ENCODE data around the gene SH3PXD2A. TPM values are rescaled to one million over a fixed set of nuclear protein-coding genes. Genes with fewer than 3 reads are reported as not detected.
"Not testable (repeated sequence)": the region's sequence is repeated elsewhere in the genome, so short reads cannot be mapped to it uniquely, and the experiment has no call there.

SH3PXD2A gene
- polyA plus RNA-seq, 4 donors = 2.2 to 28.3 (median 8.7) TPM

DNA sequence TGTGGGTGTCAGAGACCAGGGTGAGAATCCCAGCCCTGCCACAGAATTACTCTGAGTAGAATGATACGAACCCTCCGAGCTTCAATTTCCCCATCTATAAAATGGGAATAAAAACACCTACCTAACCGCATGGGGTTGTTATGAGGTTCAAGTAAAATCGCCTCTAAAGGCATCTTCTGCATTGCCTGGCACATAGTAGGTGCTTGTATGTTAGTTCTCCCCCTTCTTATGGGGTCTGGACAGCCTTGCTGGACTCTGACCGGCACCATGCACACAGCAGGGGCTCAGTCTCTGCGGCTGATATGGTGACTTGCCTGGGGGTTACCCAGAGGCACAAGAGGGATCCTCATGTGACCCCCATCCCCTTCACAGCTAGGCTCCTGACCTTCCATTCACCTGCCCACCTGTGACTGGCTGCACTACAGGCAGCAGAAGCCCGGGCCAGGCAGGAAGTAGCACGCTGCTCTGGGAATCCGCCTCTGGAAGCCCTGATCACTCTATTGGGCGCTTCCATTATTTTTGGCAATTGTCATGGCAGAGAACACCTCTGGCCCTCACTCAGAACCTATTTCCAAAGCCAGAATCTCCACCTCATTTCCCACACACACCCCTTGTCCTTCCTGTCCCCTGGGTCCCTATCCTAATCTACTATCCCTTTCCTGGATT lies 6.0 kb downstream of the SH3PXD2A start:
- peaks cover 0 to 72% (median 24%) of the 10 kb centered on the region in 3 donors for H3K4me1 ChIP-seq (ENCODE audit: control insufficient read depth in 3 of 3, insufficient read depth in 2 of 3, low read depth in 1 of 3, low read length in 2 of 3)
- H3K36me3 ChIP-seq (ENCODE audit: control insufficient read depth in 3 of 3, insufficient read depth in 2 of 3, low read depth in 1 of 3, low read length in 3 of 3) = peaks cover 0 to 36% (median 0%) of the 10 kb centered on the region in 3 donors
- no peak overlapping the region for H3K4me3 ChIP-seq (ENCODE audit: low read depth in 1 of 3, low read length in 3 of 3)
- 77 to 90% (median 88%) methylated on average over 9 to 10 of the region's 10 CpGs for WGBS, 3 donors
- H3K9me3 ChIP-seq (ENCODE audit: control insufficient read depth in 2 of 2, insufficient read depth in 1 of 2, low read depth in 1 of 2, low read length in 1 of 2) = no peaks in the 10 kb centered on the region
- no peaks in the 10 kb centered on the region for H3K27me3 ChIP-seq (ENCODE audit: control insufficient read depth in 3 of 3, insufficient read depth in 3 of 3, low read length in 3 of 3)
- no peak for DNase-seq
- no peak for FAIRE-seq
- H3K27ac ChIP-seq (ENCODE audit: low read depth in 1 of 3, low read length in 2 of 3) = peak overlapping the region in 1 of 3 donors; percentile 84

DNA sequence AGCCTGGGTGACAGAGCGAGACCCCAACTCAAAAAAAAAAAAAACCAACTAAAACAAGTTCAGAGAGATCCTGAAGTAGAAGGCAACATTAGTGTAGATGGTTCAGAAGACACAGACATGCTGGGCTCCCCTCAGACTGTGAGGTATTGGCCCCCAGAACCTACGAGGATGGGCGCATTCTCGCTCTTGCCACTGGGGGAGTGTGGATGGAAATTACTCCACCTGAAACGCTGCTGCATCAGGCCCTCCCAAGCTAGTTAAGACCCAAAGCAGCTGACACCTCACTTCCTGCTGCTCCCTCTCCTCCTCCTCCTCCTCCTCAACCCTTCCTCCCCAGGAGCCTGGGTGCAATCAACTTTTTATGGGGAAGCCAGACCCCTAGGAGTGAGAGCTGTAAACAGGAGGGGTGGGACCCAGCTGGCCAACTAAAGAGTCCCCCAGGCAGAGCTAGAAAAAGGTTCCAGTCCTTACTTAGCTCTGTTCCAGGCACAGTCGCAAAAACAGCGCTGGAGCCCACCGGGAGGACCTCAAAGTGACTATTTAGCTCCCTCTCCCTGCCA lies 7.4 kb downstream of the SH3PXD2A start:
- DNase-seq = no peak
- Histone ChIP-seq H3K4me1 (ENCODE audit: control insufficient read depth in 3 of 3, insufficient read depth in 2 of 3, low read depth in 1 of 3, low read length in 2 of 3) (peaks cover 0 to 65% (median 21%) of the 10 kb centered on the region in 3 donors), H3K9me3 (ENCODE audit: control insufficient read depth in 2 of 2, insufficient read depth in 1 of 2, low read depth in 1 of 2, low read length in 1 of 2) (no peaks in the 10 kb centered on the region), H3K36me3 (ENCODE audit: control insufficient read depth in 3 of 3, insufficient read depth in 2 of 3, low read depth in 1 of 3, low read length in 3 of 3) (peaks cover 0 to 39% (median 0%) of the 10 kb centered on the region in 3 donors), H3K27ac (ENCODE audit: low read depth in 1 of 3, low read length in 2 of 3) (no peak overlapping the region), H3K27me3 (ENCODE audit: control insufficient read depth in 3 of 3, insufficient read depth in 3 of 3, low read length in 3 of 3) (no peaks in the 10 kb centered on the region), H3K4me3 (ENCODE audit: low read depth in 1 of 3, low read length in 3 of 3) (no peak overlapping the region)
- WGBS, 3 donors = 68 to 78% (median 71%) methylated on average over 8 of the region's 8 CpGs
- FAIRE-seq = no peak

DNA sequence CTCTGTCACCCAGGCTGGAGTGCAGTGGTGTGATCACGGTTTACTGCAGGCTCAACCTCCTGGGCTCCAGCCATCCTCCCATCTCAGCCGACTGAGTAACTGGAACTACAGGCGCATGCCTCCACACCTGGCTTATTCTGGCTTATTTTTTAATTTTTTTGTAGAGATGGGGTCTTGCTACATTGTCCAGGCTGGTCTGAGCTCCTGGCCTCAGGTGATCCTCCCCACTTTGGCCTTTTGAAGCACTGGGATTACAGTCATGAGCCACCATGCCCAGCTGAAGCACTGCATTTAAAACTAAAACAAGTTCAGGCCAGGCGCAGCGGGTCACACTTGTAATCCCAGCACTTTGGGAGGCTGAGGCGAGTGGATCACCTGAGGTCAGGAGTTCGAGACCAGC lies 8.0 kb downstream of the SH3PXD2A start:
- Histone ChIP-seq H3K27ac (ENCODE audit: low read depth in 1 of 3, low read length in 2 of 3) (no peak overlapping the region), H3K4me1 (ENCODE audit: control insufficient read depth in 3 of 3, insufficient read depth in 2 of 3, low read depth in 1 of 3, low read length in 2 of 3) (peaks cover 0 to 58% (median 21%) of the 10 kb centered on the region in 3 donors), H3K9me3 (ENCODE audit: control insufficient read depth in 2 of 2, insufficient read depth in 1 of 2, low read depth in 1 of 2, low read length in 1 of 2) (no peaks in the 10 kb centered on the region), H3K4me3 (ENCODE audit: low read depth in 1 of 3, low read length in 3 of 3) (no peak overlapping the region), H3K27me3 (ENCODE audit: control insufficient read depth in 3 of 3, insufficient read depth in 3 of 3, low read length in 3 of 3) (no peaks in the 10 kb centered on the region), H3K36me3 (ENCODE audit: control insufficient read depth in 3 of 3, insufficient read depth in 2 of 3, low read depth in 1 of 3, low read length in 3 of 3) (peaks cover 0 to 36% (median 0%) of the 10 kb centered on the region in 3 donors)
- FAIRE-seq = no peak
- DNase-seq = no peak
- WGBS, 3 donors = 79 to 88% (median 80%) methylated on average over 6 to 7 of the region's 7 CpGs

DNA sequence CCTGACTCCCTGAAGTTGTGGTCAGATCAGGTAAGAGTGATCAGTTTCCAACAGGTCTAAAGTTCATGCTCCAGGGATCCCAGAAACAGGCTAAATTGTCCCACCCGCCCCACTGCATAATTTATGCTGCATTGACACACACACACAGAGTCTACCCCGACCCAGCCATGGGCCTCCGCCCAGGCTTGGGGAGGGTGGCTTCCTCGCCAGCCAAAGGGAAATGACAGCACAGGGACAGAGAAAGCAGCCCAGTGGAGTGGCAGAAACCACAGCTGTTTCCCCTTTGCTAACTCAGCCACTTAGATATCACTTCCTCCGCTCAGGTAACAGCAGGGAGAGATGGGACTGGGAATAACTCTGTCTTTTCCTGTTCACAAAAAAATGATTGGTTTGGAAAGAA lies 9.4 kb downstream of the SH3PXD2A start:
- peak overlapping the region in 2 of 3 donors; percentile 7 to 70 for H3K27ac ChIP-seq (ENCODE audit: low read depth in 1 of 3, low read length in 2 of 3)
- peak; percentile 33 to 68 for DNase-seq

GRCh38 chr10:103845346-103845745 lies 10.0 kb downstream of the SH3PXD2A start:
- FAIRE-seq; H3K4me3 ChIP-seq (ENCODE audit: low read depth in 1 of 3, low read length in 3 of 3); H3K27me3 ChIP-seq (ENCODE audit: control insufficient read depth in 3 of 3, insufficient read depth in 3 of 3, low read length in 3 of 3); H3K9me3 ChIP-seq (ENCODE audit: control insufficient read depth in 2 of 2, insufficient read depth in 1 of 2, low read depth in 1 of 2, low read length in 1 of 2); DNase-seq: not testable (repeated sequence)
- Histone ChIP-seq H3K27ac (ENCODE audit: low read depth in 1 of 3, low read length in 2 of 3) (peak overlapping the region in 1 of 3 donors; percentile 70), H3K36me3 (ENCODE audit: control insufficient read depth in 3 of 3, insufficient read depth in 2 of 3, low read depth in 1 of 3, low read length in 3 of 3) (peaks cover 0 to 31% (median 0%) of the 10 kb centered on the region in 3 donors), H3K4me1 (ENCODE audit: control insufficient read depth in 3 of 3, insufficient read depth in 2 of 3, low read depth in 1 of 3, low read length in 2 of 3) (peaks cover 0 to 52% (median 18%) of the 10 kb centered on the region in 3 donors)
- WGBS, 3 donors = 76 to 88% (median 78%) methylated on average over 3 of the region's 3 CpGs

More for the DNA sequence above, 9.4 kb downstream of the SH3PXD2A start:
- peaks cover 0 to 52% (median 21%) of the 10 kb centered on the region in 3 donors for H3K4me1 ChIP-seq (ENCODE audit: control insufficient read depth in 3 of 3, insufficient read depth in 2 of 3, low read depth in 1 of 3, low read length in 2 of 3)
- H3K27me3 ChIP-seq (ENCODE audit: control insufficient read depth in 3 of 3, insufficient read depth in 3 of 3, low read length in 3 of 3) = no peaks in the 10 kb centered on the region
- peaks cover 0 to 34% (median 0%) of the 10 kb centered on the region in 3 donors for H3K36me3 ChIP-seq (ENCODE audit: control insufficient read depth in 3 of 3, insufficient read depth in 2 of 3, low read depth in 1 of 3, low read length in 3 of 3)
- FAIRE-seq = no peak
- WGBS, 3 donors = 33 to 52% (median 36%) methylated on average over 5 of the region's 5 CpGs
- no peak overlapping the region for H3K4me3 ChIP-seq (ENCODE audit: low read depth in 1 of 3, low read length in 3 of 3)
- H3K9me3 ChIP-seq (ENCODE audit: control insufficient read depth in 2 of 2, insufficient read depth in 1 of 2, low read depth in 1 of 2, low read length in 1 of 2) = no peaks in the 10 kb centered on the region

GRCh38 chr10:103843854-103844570 lies 11.4 kb downstream of the SH3PXD2A start:
- no peak overlapping the region for H3K27ac ChIP-seq (ENCODE audit: low read depth in 1 of 3, low read length in 2 of 3)
- no peak overlapping the region for H3K4me3 ChIP-seq (ENCODE audit: low read depth in 1 of 3, low read length in 3 of 3)
- 48 to 51% (median 49%) methylated on average over 6 of the region's 6 CpGs for WGBS, 3 donors
- no peak for FAIRE-seq
- H3K27me3 ChIP-seq (ENCODE audit: control insufficient read depth in 3 of 3, insufficient read depth in 3 of 3, low read length in 3 of 3) = no peaks in the 10 kb centered on the region
- H3K4me1 ChIP-seq (ENCODE audit: control insufficient read depth in 3 of 3, insufficient read depth in 2 of 3, low read depth in 1 of 3, low read length in 2 of 3) = peaks cover 0 to 51% (median 15%) of the 10 kb centered on the region in 3 donors
- no peak for DNase-seq
- peaks cover 0 to 28% (median 0%) of the 10 kb centered on the region in 3 donors for H3K36me3 ChIP-seq (ENCODE audit: control insufficient read depth in 3 of 3, insufficient read depth in 2 of 3, low read depth in 1 of 3, low read length in 3 of 3)
- H3K9me3 ChIP-seq (ENCODE audit: control insufficient read depth in 2 of 2, insufficient read depth in 1 of 2, low read depth in 1 of 2, low read length in 1 of 2) = no peaks in the 10 kb centered on the region

DNA sequence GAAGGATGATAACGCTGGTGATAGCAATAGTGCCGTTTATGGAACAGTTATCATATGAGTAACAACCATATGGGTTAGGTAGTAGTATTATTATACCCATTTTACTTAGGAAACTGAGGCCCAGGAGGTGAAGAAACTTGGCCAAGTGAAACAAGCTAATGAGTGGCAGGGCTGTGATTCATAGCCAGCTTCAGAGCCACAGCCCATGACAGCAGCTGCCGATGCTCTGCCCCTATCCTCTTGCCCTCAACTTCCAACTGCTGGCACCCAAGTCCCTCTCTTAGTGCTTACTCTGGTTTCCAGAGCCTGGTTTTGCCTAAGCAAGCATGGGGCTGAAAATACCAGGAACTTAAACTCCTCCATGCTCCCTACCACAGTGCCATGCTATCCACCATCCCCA lies 12.3 kb downstream of the SH3PXD2A start:
- DNase-seq (no peak), FAIRE-seq (no peak)
- no peak overlapping the region for H3K4me3 ChIP-seq (ENCODE audit: low read depth in 1 of 3, low read length in 3 of 3)
- WGBS, 3 donors = 59 to 80% (median 72%) methylated on average over 3 of the region's 3 CpGs
- H3K27ac ChIP-seq (ENCODE audit: low read depth in 1 of 3, low read length in 2 of 3) = no peak overlapping the region
- H3K4me1 ChIP-seq (ENCODE audit: control insufficient read depth in 3 of 3, insufficient read depth in 2 of 3, low read depth in 1 of 3, low read length in 2 of 3) = peaks cover 0 to 56% (median 17%) of the 10 kb centered on the region in 3 donors
- H3K36me3 ChIP-seq (ENCODE audit: control insufficient read depth in 3 of 3, insufficient read depth in 2 of 3, low read depth in 1 of 3, low read length in 3 of 3) = peaks cover 0 to 26% (median 0%) of the 10 kb centered on the region in 3 donors
- no peaks in the 10 kb centered on the region for H3K9me3 ChIP-seq (ENCODE audit: control insufficient read depth in 2 of 2, insufficient read depth in 1 of 2, low read depth in 1 of 2, low read length in 1 of 2)
- H3K27me3 ChIP-seq (ENCODE audit: control insufficient read depth in 3 of 3, insufficient read depth in 3 of 3, low read length in 3 of 3) = no peaks in the 10 kb centered on the region

GRCh38 chr10:103842605-103843004 lies 12.8 kb downstream of the SH3PXD2A start:
- H3K27me3 ChIP-seq (ENCODE audit: control insufficient read depth in 3 of 3, insufficient read depth in 3 of 3, low read length in 3 of 3) = no peaks in the 10 kb centered on the region
- 48 to 59% (median 51%) methylated on average over 7 of the region's 7 CpGs for WGBS, 3 donors
- no peak for DNase-seq
- FAIRE-seq = no peak
- peaks cover 0 to 60% (median 18%) of the 10 kb centered on the region in 3 donors for H3K4me1 ChIP-seq (ENCODE audit: control insufficient read depth in 3 of 3, insufficient read depth in 2 of 3, low read depth in 1 of 3, low read length in 2 of 3)
- H3K27ac ChIP-seq (ENCODE audit: low read depth in 1 of 3, low read length in 2 of 3) = no peak overlapping the region
- peaks cover 0 to 26% (median 0%) of the 10 kb centered on the region in 3 donors for H3K36me3 ChIP-seq (ENCODE audit: control insufficient read depth in 3 of 3, insufficient read depth in 2 of 3, low read depth in 1 of 3, low read length in 3 of 3)
- no peaks in the 10 kb centered on the region for H3K9me3 ChIP-seq (ENCODE audit: control insufficient read depth in 2 of 2, insufficient read depth in 1 of 2, low read depth in 1 of 2, low read length in 1 of 2)
- H3K4me3 ChIP-seq (ENCODE audit: low read depth in 1 of 3, low read length in 3 of 3) = no peak overlapping the region
